ENCODE results near the gene ENDOD1.

GRCh38 chr11:95135155-95135554 lies 45.5 kb downstream of the ENDOD1 start:
- no peak for TF ChIP-seq CTCF (IDR thresholded peaks at IDR 0.05)
- TF ChIP-seq POLR2A (IDR thresholded peaks at IDR 0.05): no peak

All from right lobe of liver (tissue), 4 donors.